H1 (cell line): ENCODE results near the gene ELL2. TPM values are rescaled to one million over a fixed set of nuclear protein-coding genes. Genes with fewer than 3 reads are reported as not detected.

Experiments used
- CTCF ChIA-PET: fragments of 300-600 bp; sonication (Branson Sonifier 250); formaldehyde crosslinking; loops from one replicate; lab custom pipeline; 2021; ENCODE audit not compliant: partially characterized antibody; lab: Charles Lee
- POLR2A ChIA-PET: fragments of 300-600 bp; sonication (Branson Sonifier 250); formaldehyde crosslinking; loops from one replicate; lab custom pipeline; 2021; ENCODE audit warnings: inconsistent platforms; ENCODE audit not compliant: partially characterized antibody; lab: Charles Lee
- DNase-seq, 2 experiments: peaks; one replicate each; pipeline versions ENCODE4 v3.0.0 to v3.0.0-alpha.2; 2010 to 2022; ENCODE audit warnings: low spot score in 2 of 2, low read depth in 1 of 2, mixed read lengths in 1 of 2
- FAIRE-seq: peaks from 2 replicates; lab custom pipeline; 2011; peaks lifted over from hg19 to GRCh38; lab: Jason Lieb, UNC
- H2AFZ ChIP-seq: 2 replicates; pipeline ENCODE4 v1.8.1; 2012; ENCODE audit warnings: low read length, inconsistent platforms
- H2AK5ac ChIP-seq: 2 replicates; pipeline ENCODE4 v1.6.1; 2013; ENCODE audit warnings: low read depth, low read length
- H2BK120ac ChIP-seq: replicated peaks from 2 replicates; pipeline ENCODE3; 2013; ENCODE audit warnings: low read depth, low read length, inconsistent platforms
- H2BK12ac ChIP-seq: 2 replicates; pipeline ENCODE4 v1.6.1; 2013; ENCODE audit warnings: low read depth, low read length
- H2BK15ac ChIP-seq: 2 replicates; pipeline ENCODE4 v1.6.1; 2013; ENCODE audit warnings: low read length
- H2BK20ac ChIP-seq: 2 replicates; pipeline ENCODE4 v1.6.1; 2013; ENCODE audit warnings: low read length
- H2BK5ac ChIP-seq: 2 replicates; pipeline ENCODE4 v1.6.1; 2013; ENCODE audit warnings: low read depth, low read length
- H3K14ac ChIP-seq: 2 replicates; pipeline ENCODE4 v1.6.1; 2013; ENCODE audit warnings: inconsistent platforms; ENCODE audit not compliant: insufficient read length
- H3K18ac ChIP-seq: 2 replicates; pipeline ENCODE4 v1.6.1; 2013; ENCODE audit warnings: low read length; ENCODE audit errors: extremely low read depth
- H3K23ac ChIP-seq: 2 replicates; pipeline ENCODE4 v1.6.1; 2013; ENCODE audit warnings: inconsistent platforms; ENCODE audit not compliant: insufficient read length
- H3K23me2 ChIP-seq: 2 replicates; pipeline ENCODE4 v1.6.1; 2013; ENCODE audit warnings: low read depth, low read length
- H3K27ac ChIP-seq: 2 replicates; pipeline ENCODE4 v1.6.1; 2011; ENCODE audit warnings: low read depth, low read length, inconsistent platforms
- H3K27me3 ChIP-seq, 4 experiments: replicated peaks in 1 of 4; 1 replicate in 1 of 4; 2 replicates in 3 of 4; pipeline versions ENCODE4 v1.6.1 to v1.8.1; 2011 to 2013; ENCODE audit warnings: low read length in 3 of 4, mild to moderate bottlenecking in 3 of 4, inconsistent platforms in 2 of 4, mixed read lengths in 2 of 4, moderate library complexity in 1 of 4; ENCODE audit not compliant: control insufficient read depth in 3 of 4, insufficient read depth in 3 of 4; ENCODE audit errors: extremely low read depth in 1 of 4
- H3K36me3 ChIP-seq, 4 experiments: 2 replicates each; pipeline versions ENCODE4 v1.6.1 to v1.8.1; 2011 to 2013; ENCODE audit warnings: mild to moderate bottlenecking in 4 of 4, low read length in 3 of 4, moderate library complexity in 2 of 4, control low read depth in 1 of 4, inconsistent platforms in 1 of 4; ENCODE audit not compliant: insufficient read depth in 4 of 4, control insufficient read depth in 2 of 4
- H3K4ac ChIP-seq: replicated peaks from 2 replicates; pipeline ENCODE3; 2013; ENCODE audit warnings: low read length, low read depth, mixed read lengths, inconsistent platforms; ENCODE audit not compliant: insufficient read length
- H3K4me1 ChIP-seq, 4 experiments: replicated peaks in 1 of 4; 1 replicate in 1 of 4; 2 replicates in 3 of 4; pipeline versions ENCODE4 v1.6.1 to v1.8.1; 2011 to 2013; ENCODE audit warnings: low read length in 3 of 4, inconsistent platforms in 2 of 4, mixed read lengths in 1 of 4; ENCODE audit not compliant: insufficient read depth in 4 of 4, control insufficient read depth in 3 of 4
- H3K4me2 ChIP-seq, 2 experiments: 2 replicates each; pipeline versions ENCODE4 v1.6.1 to v1.8.1; 2011 to 2013; ENCODE audit warnings: low read depth in 2 of 2, low read length in 2 of 2, control low read depth in 1 of 2, inconsistent platforms in 1 of 2, mild to moderate bottlenecking in 1 of 2; ENCODE audit not compliant: insufficient read depth in 1 of 2
- H3K4me3 ChIP-seq, 4 experiments: fragments of 200-600, 300-600 bp in 1 of 4; sonication (generic), shearing (Covaris generic), sonication (Bioruptor Twin) in 1 of 4; 2 replicates each; pipeline versions ENCODE4 v1.5.1 to v1.8.1; 2011 to 2016; ENCODE audit warnings: low read length in 4 of 4, low read depth in 3 of 4, control low read depth in 2 of 4, inconsistent platforms in 2 of 4, mild to moderate bottlenecking in 2 of 4, mixed read lengths in 1 of 4, moderate library complexity in 1 of 4; ENCODE audit not compliant: insufficient read depth in 2 of 4; ENCODE audit errors: extremely low read depth in 1 of 4
- H3K56ac ChIP-seq: replicated peaks from 2 replicates; pipeline ENCODE3; 2013; ENCODE audit warnings: low read depth, mild to moderate bottlenecking, mixed read lengths, low read length, inconsistent platforms; ENCODE audit not compliant: insufficient read length
- H3K79me1 ChIP-seq: 2 replicates; pipeline ENCODE4 v1.6.1; 2013; ENCODE audit warnings: low read depth, low read length, control low read depth
- H3K79me2 ChIP-seq, 2 experiments: 2 replicates each; pipeline versions ENCODE4 v1.6.1 to v1.8.1; 2012 to 2013; ENCODE audit warnings: low read length in 2 of 2, mild to moderate bottlenecking in 2 of 2, inconsistent platforms in 1 of 2; ENCODE audit not compliant: insufficient read depth in 2 of 2, control insufficient read depth in 1 of 2
- H3K9ac ChIP-seq, 4 experiments: replicated peaks in 1 of 4; 1 replicate in 1 of 4; 2 replicates in 3 of 4; pipeline versions ENCODE4 v1.6.1 to v1.8.1; 2011 to 2013; ENCODE audit warnings: low read depth in 3 of 4, low read length in 3 of 4, control low read depth in 2 of 4, mild to moderate bottlenecking in 2 of 4, moderate library complexity in 2 of 4, inconsistent platforms in 1 of 4; ENCODE audit errors: extremely low read depth in 1 of 4
- H3K9me3 ChIP-seq, 2 experiments: 2 replicates each; pipeline versions ENCODE4 v1.6.1 to v1.8.1; 2012 to 2013; ENCODE audit warnings: mild to moderate bottlenecking in 2 of 2, moderate library complexity in 2 of 2, control low read depth in 1 of 2, inconsistent platforms in 1 of 2, low read depth in 1 of 2, low read length in 1 of 2, mixed read lengths in 1 of 2; ENCODE audit not compliant: insufficient read depth in 2 of 2
- H4K20me1 ChIP-seq, 2 experiments: replicated peaks in 1 of 2; 2 replicates each; pipeline versions ENCODE3 to v1.8.1; 2011 to 2013; ENCODE audit warnings: inconsistent platforms in 2 of 2, low read length in 2 of 2, mild to moderate bottlenecking in 1 of 2; ENCODE audit not compliant: insufficient read depth in 2 of 2, control insufficient read depth in 1 of 2
- H4K5ac ChIP-seq: 2 replicates; pipeline ENCODE4 v1.6.1; 2013; ENCODE audit warnings: low read length, low read depth, mixed read lengths, inconsistent platforms; ENCODE audit not compliant: insufficient read length
- H4K8ac ChIP-seq: 2 replicates; pipeline ENCODE4 v1.8.0; 2013; ENCODE audit warnings: mild to moderate bottlenecking, moderate library complexity, low read length, inconsistent platforms; ENCODE audit not compliant: insufficient read depth; ENCODE audit errors: extremely low read depth
- H4K91ac ChIP-seq: replicated peaks from 2 replicates; pipeline ENCODE3; 2013; ENCODE audit warnings: low read length, mixed read lengths, inconsistent platforms; ENCODE audit not compliant: insufficient read length
- CEBPB ChIP-seq: IDR thresholded peaks from 2 replicates; pipeline ENCODE4 v1.6.1; 2012; ENCODE audit warnings: low read depth, low read length
- CREB1 ChIP-seq: IDR thresholded peaks from 2 replicates; pipeline ENCODE4 v1.6.1; 2012; ENCODE audit warnings: inconsistent platforms
- RNF2 ChIP-seq: fragments of 200-900, 300-1000 bp; sonication (generic); IDR thresholded peaks from 2 replicates; pipeline ENCODE4 v1.7.1; 2016; ENCODE audit warnings: borderline replicate concordance, low read depth, mild to moderate bottlenecking, antibody characterized with exemption, low read length; ENCODE audit not compliant: poor library complexity, severe bottlenecking; ENCODE audit errors: missing control alignments
- WGBS, 2 experiments: shearing (Covaris generic) in 1 of 2; methylation state at CpG; one replicate each; pipeline versions ENCODE4 v1.1.6 to v1.1.7; 2013 to 2015; ENCODE audit warnings: low lambda C conversion rate in 2 of 2, mixed read lengths in 2 of 2, inconsistent platforms in 1 of 2, low coverage in 1 of 2, missing lambda C conversion rate in 1 of 2; ENCODE audit not compliant: insufficient replicate concordance in 2 of 2, insufficient coverage in 1 of 2, insufficient read length in 1 of 2; ENCODE audit errors: extremely low coverage in 1 of 2, missing lambda C conversion rate in 1 of 2; 5-methylcytosine and 5-hydroxymethylcytosine counted together
- polyA plus RNA-seq, 7 experiments: library from polyadenylated mRNA; depleted of rRNA in 3 of 7; stranded (reverse) in 5 of 7; unstranded in 2 of 7; fragments of >200 nt in 5 of 7; fragments of 200-250 nt in 2 of 7; gene quantifications; 1 replicate in 5 of 7; 2 replicates in 1 of 7; 4 replicates in 1 of 7; pipeline versions ENCODE4 v1.2.1 to v1.2.3, GENCODE V29; 2011 to 2013; ENCODE audit warnings: missing spikeins in 2 of 7, mixed read lengths in 2 of 7
- total RNA-seq: library from RNA; stranded (reverse); fragmentation: NEBNext Ultra II Directional; extraction: Animal tissue kit (Norgen Biotek cat#: 25700); gene quantifications from 2 replicates; pipeline ENCODE4 v1.2.1, GENCODE V29; 2021

Gene ELL2
- total and polyA plus RNA-seq, 2 of the 8 experiments (the other 6 are each of a cell fraction or from before 2014, with no cell fraction given) = 6.3 to 29.4 TPM

GRCh38 chr5:95953021-95953702, 8.5 kb downstream of the ELL2 start:
- no peak overlapping the region for H3K4ac ChIP-seq
- H3K36me3 ChIP-seq = no peaks in the 10 kb centered on the region
- H4K5ac ChIP-seq = no peak overlapping the region
- H2AK5ac ChIP-seq = no peak overlapping the region
- no peaks in the 10 kb centered on the region for H3K9me3 ChIP-seq
- H3K79me1 ChIP-seq = no peaks in the 10 kb centered on the region; the same call in 1 of the 2 replicates
- H4K20me1 ChIP-seq = peaks cover under 1 to 3% of the 10 kb centered on the region in 2 experiments
- FAIRE-seq = no peak
- no peak overlapping the region for H2BK120ac ChIP-seq
- H3K4me3 ChIP-seq = no peak overlapping the region
- 93% methylated on average over 5 of the region's 5 CpGs; no CpG with 5 or more reads in 1 of the 2 experiments for WGBS, 2 experiments
- no peak overlapping the region for H4K91ac ChIP-seq
- no peak overlapping the region for H3K14ac ChIP-seq
- no peak overlapping the region for H3K27ac ChIP-seq
- CTCF ChIA-PET = no interaction called here
- POLR2A ChIA-PET = interaction anchor here (1.1 kb wide), 1 partner anchor 13 kb away, joined by 3 read pairs; no protein-coding TSS in a partner anchor
- no peak overlapping the region for H3K4me2 ChIP-seq
- no peak overlapping the region for H3K18ac ChIP-seq
- H4K8ac ChIP-seq = no peak overlapping the region
- H2BK12ac ChIP-seq = no peak overlapping the region
- H3K4me1 ChIP-seq = peaks cover 0 to 3% (median 2%) of the 10 kb centered on the region in 4 experiments; a peak in 5 of 7 replicates
- H2BK5ac ChIP-seq = no peak overlapping the region
- peaks cover 0 to 60% of the 10 kb centered on the region in 2 experiments; a peak in 2 of 4 replicates for H3K79me2 ChIP-seq
- H2AFZ ChIP-seq = no peak overlapping the region
- no peak overlapping the region for H3K9ac ChIP-seq
- no peak overlapping the region for H2BK20ac ChIP-seq
- H3K23ac ChIP-seq = no peak overlapping the region
- no peak overlapping the region for H3K56ac ChIP-seq
- DNase-seq = no peak
- no peaks in the 10 kb centered on the region for H3K23me2 ChIP-seq
- no peak overlapping the region for H2BK15ac ChIP-seq
- H3K27me3 ChIP-seq = no peaks in the 10 kb centered on the region
- TF ChIP-seq CREB1 (no peak), CEBPB (no peak), RNF2 (no peak)
